Measurements from ENCODE around the gene LMF1.

LMF1 gene

DNA sequence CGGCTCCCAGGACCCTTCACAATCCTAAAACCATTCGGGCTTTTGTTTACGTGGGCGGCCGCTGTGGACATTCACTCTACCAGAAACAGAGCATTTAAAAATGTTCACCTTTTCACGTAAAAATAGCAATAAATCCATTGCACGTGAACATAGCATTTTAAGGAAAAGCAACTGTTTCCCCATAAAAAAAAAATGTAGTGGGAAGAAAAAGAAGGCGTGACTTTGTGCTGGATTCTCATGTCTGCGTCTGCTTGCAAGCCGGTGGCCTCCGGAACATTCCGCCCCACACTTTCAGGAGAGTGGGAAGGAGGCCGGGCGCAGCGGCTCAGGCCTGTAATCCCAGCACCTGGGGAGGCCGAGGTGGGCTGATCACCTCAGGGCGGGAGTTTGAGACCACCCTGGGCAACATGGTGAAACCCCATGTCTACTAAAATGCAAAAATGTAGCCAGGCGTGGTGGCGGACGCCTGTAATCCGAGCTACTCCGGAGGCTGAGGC, 156.8 kb downstream of the LMF1 start:
- Histone ChIP-seq H3K4me1 (ENCODE audit: control insufficient read depth, insufficient read depth, low read length) (no peaks in the 10 kb centered on the region), H3K27me3 (ENCODE audit: control insufficient read depth, insufficient read depth, low read length) (peaks cover 5% of the 10 kb centered on the region), H3K4me3 (ENCODE audit: low read length) (no peak overlapping the region), H3K36me3 (ENCODE audit: control insufficient read depth, insufficient read depth, low read length) (no peaks in the 10 kb centered on the region), H3K27ac (ENCODE audit: low read depth, low read length) (no peak overlapping the region), H3K9ac (ENCODE audit: low read length) (no peak overlapping the region)

DNA sequence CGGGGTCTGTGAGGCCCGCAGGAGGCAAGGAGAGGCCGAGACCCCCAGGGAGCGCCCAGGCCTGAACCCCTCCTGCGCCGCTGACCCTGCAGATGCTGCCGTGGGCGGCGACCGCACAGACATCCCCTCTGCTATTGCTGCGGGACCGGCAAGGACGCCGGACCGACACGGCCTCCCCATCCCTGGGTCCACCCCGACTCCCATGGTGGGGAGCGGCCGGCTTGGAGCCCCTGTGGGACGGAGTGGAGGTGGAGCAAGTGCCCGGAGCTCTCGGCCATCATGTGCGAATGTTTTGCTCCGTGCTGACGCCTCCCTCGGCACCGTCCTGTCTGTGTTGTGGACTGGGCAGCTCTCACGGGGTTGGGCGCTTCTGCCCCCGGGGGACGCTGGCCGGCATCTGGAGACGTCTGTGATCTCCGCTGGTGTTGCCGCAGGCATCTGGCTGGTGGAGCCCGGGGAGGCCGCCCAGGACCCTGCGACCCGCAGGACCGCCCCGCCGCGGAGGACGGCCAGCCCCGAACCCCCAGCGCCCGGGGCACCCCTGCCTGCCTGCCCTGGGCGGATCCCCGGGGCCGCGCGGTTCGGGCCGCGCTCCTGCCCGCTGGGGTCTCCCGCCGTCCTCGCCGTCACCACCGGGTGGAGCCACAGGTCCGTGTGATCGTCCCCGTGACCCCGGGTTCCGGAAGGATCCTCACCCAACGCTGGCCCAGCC, 157.4 kb downstream of the LMF1 start:
- Histone ChIP-seq H3K27ac (ENCODE audit: low read depth, low read length) (no peak overlapping the region), H3K4me1 (ENCODE audit: control insufficient read depth, insufficient read depth, low read length) (peaks cover 3% of the 10 kb centered on the region), H3K9ac (ENCODE audit: low read length) (no peak overlapping the region), H3K27me3 (ENCODE audit: control insufficient read depth, insufficient read depth, low read length) (peaks cover 5% of the 10 kb centered on the region), H3K36me3 (ENCODE audit: control insufficient read depth, insufficient read depth, low read length) (no peaks in the 10 kb centered on the region), H3K4me3 (ENCODE audit: low read length) (no peak overlapping the region)

DNA sequence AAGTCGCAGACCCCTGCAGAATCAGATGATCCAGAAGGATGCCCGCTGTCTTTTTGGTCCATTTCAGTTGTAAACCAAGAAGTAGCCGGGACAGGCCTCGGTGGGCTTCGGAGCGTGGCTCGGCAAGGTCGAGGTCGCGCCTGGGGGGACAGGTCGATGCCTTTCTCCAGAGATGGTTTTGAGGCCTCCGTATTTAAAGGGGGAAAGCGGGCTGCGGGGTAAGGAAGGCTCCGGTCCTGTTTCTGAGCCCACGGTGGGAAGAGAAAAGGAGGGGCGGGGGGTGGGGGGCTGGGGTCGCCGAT, 162.7 kb downstream of the LMF1 start:
- peak overlapping the region; percentile 73 for H3K4me3 ChIP-seq (ENCODE audit: low read length)
- no peak overlapping the region for H3K9ac ChIP-seq (ENCODE audit: low read length)
- peaks cover 1% of the 10 kb centered on the region for H3K27me3 ChIP-seq (ENCODE audit: control insufficient read depth, insufficient read depth, low read length)
- H3K27ac ChIP-seq (ENCODE audit: low read depth, low read length) = no peak overlapping the region
- H3K36me3 ChIP-seq (ENCODE audit: control insufficient read depth, insufficient read depth, low read length) = no peaks in the 10 kb centered on the region
- peaks cover 4% of the 10 kb centered on the region for H3K4me1 ChIP-seq (ENCODE audit: control insufficient read depth, insufficient read depth, low read length)

DNA sequence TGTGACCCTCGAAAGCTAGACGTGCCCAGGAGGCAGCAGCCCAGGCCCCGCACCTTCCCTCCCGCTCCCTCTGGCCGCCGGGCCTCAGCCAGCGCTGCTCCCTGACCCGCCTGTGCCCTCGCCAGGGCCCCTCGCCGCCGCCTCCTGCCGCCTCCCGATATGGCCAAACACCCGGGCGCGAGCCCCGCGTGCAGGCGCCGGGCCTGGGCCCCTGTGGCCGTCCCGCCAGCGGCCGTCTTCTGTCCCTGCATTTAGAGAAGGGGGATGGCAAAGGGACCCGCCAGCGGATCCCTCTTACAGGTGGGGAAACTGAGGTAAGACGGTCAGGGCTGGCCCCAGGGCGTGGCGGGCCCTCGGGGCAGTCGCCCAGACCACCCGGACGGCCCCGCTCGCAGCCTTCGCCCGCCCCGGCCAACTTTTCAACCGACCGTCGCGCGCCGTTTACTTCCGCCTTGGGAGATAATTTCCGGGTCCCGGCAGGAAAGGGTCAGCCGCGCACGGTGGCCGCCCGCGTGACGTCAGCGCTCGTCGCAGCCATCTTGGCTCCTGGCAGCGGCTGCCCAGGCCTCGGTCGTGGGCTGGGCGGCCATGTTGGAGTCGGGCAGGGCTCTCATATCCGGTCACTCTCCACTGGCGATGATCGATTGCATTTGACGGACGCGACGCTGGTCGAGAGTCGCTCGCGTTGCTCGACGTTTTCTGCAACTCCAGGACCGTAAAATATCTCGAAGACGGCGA, 163.3 kb downstream of the LMF1 start:
- Histone ChIP-seq H3K9ac (ENCODE audit: low read length) (peak overlapping the region; percentile 68), H3K36me3 (ENCODE audit: control insufficient read depth, insufficient read depth, low read length) (no peaks in the 10 kb centered on the region), H3K27ac (ENCODE audit: low read depth, low read length) (peak overlapping the region; percentile 89), H3K27me3 (ENCODE audit: control insufficient read depth, insufficient read depth, low read length) (no peaks in the 10 kb centered on the region), H3K4me1 (ENCODE audit: control insufficient read depth, insufficient read depth, low read length) (peaks cover 4% of the 10 kb centered on the region), H3K4me3 (ENCODE audit: low read length) (peak overlapping the region; percentile 88)

DNA sequence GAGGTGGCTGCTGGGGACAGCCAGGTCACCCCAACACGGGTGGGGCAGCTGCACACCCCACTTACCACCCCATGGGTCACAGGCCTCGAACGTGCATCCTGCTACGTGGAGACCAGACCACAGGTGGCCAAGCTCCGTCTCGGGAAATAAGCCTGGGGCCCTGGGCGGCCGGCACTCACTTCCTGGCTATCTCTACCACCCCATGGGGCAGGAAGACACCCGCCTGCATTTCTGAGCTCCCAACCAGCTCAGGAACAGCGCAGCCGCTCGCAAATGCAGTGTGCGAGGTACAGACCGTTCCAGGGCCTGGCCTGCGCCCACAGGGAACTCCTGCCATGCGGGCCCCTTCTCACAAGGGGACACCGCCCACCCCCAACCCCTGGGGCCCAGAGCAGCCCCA, 165.3 kb downstream of the LMF1 start:
- Histone ChIP-seq H3K4me1 (ENCODE audit: control insufficient read depth, insufficient read depth, low read length) (peaks cover 4% of the 10 kb centered on the region), H3K27ac (ENCODE audit: low read depth, low read length) (no peak overlapping the region), H3K9ac (ENCODE audit: low read length) (no peak overlapping the region), H3K27me3 (ENCODE audit: control insufficient read depth, insufficient read depth, low read length) (peaks cover 12% of the 10 kb centered on the region), H3K36me3 (ENCODE audit: control insufficient read depth, insufficient read depth, low read length) (no peaks in the 10 kb centered on the region), H3K4me3 (ENCODE audit: low read length) (no peak overlapping the region)

DNA sequence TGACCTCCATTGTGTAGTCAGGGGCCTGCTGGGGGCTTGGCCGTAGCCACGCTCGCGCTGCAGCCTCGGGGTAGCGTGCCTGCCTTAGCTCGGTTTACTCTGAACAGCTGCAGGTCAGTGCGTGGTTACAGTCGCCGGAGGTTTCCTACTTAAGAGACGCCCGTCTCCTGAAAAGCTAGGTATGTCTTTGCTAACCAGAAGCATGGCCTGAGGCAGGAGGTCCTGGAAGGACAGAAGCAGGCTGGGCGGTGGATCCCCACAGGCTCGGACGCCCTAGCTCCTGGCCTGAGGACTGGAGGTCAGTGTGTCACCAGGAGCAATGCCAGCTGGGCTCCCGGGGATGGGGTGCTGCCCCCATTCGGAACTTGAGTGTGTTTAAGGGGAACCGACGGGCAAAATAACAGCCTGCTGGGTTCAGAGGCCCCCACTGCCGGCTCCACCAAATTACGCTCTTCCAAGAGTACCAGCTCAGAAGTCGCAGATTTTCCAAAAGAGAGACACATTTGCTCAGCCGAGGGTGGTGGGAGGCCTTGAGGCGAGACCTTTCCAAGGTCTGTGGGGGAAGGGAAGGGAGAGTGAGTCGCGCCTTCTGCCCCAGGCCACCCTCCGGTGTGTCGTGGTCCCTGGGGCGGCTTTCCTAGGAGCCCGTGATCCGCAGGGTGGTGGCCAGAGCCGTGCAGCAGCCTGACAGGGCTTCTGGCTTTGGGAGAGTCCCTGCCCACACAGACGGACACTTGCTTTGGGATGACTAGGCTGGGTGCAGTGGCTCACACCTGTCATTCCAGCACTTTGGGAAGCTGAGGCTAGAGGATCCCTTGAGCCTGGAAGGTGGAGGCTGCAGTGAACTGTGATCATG, 166.4 kb downstream of the LMF1 start:
- Histone ChIP-seq H3K9ac (ENCODE audit: low read length) (no peak overlapping the region), H3K36me3 (ENCODE audit: control insufficient read depth, insufficient read depth, low read length) (no peaks in the 10 kb centered on the region), H3K4me3 (ENCODE audit: low read length) (no peak overlapping the region), H3K4me1 (ENCODE audit: control insufficient read depth, insufficient read depth, low read length) (peaks cover 4% of the 10 kb centered on the region), H3K27me3 (ENCODE audit: control insufficient read depth, insufficient read depth, low read length) (peaks cover 15% of the 10 kb centered on the region), H3K27ac (ENCODE audit: low read depth, low read length) (no peak overlapping the region)

DNA sequence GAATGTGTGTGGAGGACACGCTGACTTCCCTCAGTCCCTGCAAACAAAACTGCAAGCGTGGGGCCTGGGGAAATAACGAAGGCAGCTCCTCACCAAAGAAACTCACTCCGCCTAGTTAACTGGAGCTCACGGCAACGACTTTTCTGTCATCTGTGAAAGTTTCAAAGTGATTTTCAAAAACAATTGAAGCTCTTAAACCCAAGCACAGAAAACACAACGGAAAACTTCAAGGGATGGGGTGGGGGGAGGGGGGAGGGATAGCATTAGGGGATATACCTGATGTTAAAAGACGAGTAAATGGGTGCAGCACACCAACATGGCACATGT, 167.1 kb downstream of the LMF1 start:
- Histone ChIP-seq H3K9ac (ENCODE audit: low read length) (no peak overlapping the region), H3K27ac (ENCODE audit: low read depth, low read length) (no peak overlapping the region), H3K27me3 (ENCODE audit: control insufficient read depth, insufficient read depth, low read length) (peaks cover 15% of the 10 kb centered on the region), H3K4me1 (ENCODE audit: control insufficient read depth, insufficient read depth, low read length) (peaks cover 4% of the 10 kb centered on the region), H3K4me3 (ENCODE audit: low read length) (no peak overlapping the region), H3K36me3 (ENCODE audit: control insufficient read depth, insufficient read depth, low read length) (no peaks in the 10 kb centered on the region)

Measured in rectal smooth muscle tissue (tissue), 1 donor.